ENCODE results near the gene NPEPL1. TPM values are rescaled to one million over a fixed set of nuclear protein-coding genes. Genes with fewer than 3 reads are reported as not detected.

Gene NPEPL1
- total RNA-seq, 2 donors from 2014 or later: 31.4 to 38.2 TPM

DNA sequence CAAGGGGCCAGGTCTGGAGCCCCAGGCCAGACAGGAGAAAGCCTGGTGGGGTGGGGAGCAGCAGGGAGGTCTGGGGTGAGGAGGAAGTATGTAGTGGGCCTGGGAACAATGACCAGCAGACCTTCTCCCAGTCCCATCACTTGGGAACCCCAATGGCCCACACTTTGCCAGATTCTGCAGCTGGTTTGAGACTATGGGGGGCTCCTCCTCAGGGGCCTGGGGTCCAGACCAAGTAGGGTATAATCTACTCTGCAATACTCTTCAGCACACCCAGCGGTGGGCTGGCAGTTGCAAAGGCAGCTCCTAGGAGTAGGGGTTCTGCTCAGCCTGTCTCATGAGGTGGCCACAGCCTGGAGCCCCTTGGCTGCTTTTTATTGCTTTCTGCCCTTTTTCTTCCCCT is 52.8 kb downstream of the NPEPL1 start:
- no peak for TF ChIP-seq POLR2A (IDR thresholded peaks at IDR 0.05)
- TF ChIP-seq, protein P1, sequence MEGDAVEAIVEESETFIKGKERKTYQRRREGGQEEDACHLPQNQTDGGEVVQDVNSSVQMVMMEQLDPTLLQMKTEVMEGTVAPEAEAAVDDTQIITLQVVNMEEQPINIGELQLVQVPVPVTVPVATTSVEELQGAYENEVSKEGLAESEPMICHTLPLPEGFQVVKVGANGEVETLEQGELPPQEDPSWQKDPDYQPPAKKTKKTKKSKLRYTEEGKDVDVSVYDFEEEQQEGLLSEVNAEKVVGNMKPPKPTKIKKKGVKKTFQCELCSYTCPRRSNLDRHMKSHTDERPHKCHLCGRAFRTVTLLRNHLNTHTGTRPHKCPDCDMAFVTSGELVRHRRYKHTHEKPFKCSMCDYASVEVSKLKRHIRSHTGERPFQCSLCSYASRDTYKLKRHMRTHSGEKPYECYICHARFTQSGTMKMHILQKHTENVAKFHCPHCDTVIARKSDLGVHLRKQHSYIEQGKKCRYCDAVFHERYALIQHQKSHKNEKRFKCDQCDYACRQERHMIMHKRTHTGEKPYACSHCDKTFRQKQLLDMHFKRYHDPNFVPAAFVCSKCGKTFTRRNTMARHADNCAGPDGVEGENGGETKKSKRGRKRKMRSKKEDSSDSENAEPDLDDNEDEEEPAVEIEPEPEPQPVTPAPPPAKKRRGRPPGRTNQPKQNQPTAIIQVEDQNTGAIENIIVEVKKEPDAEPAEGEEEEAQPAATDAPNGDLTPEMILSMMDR (IDR thresholded peaks at IDR 0.05): no peak
- ATAC-seq: no peak
- Histone ChIP-seq H3K36me3 (replicated peaks in 1 of 2; ENCODE audit: insufficient read depth in 1 of 2, low read depth in 2 of 2) (no peaks in the 10 kb centered on the region), H3K27ac (no peak overlapping the region), H3K27me3 (no peaks in the 10 kb centered on the region), H3K9me3 (no peaks in the 10 kb centered on the region), H3K4me3 (no peak overlapping the region), H3K4me1 (no peaks in the 10 kb centered on the region)
- 57 to 83% methylated on average over 1 of the region's 1 CpG for WGBS, 2 donors
- DNase-seq: no peak
- intact Hi-C loops (cut with DNase I): no loop called here

DNA sequence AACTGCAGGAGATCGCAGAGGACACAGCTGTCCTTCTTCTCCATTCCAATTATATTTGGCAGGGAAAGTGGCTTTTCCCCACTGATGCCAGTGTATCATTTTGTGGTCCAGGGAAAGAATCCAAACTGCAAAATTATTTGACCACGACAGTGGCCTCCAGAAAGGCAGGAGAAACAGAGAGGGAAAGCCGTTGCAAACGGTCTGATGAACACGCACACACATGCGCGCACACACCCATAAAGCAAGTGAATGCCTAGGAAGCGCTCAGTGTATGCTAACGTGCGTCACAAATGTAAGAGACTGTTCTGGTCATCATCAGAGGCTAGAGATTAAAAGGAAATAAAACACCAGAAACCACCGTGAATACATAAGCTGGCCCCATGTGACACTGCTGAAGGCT is 54.0 kb downstream of the NPEPL1 start:
- Histone ChIP-seq H3K27me3 (no peaks in the 10 kb centered on the region), H3K36me3 (replicated peaks in 1 of 2; ENCODE audit: insufficient read depth in 1 of 2, low read depth in 2 of 2) (no peaks in the 10 kb centered on the region), H3K9me3 (no peaks in the 10 kb centered on the region), H3K27ac (no peak overlapping the region), H3K4me1 (no peaks in the 10 kb centered on the region), H3K4me3 (no peak overlapping the region)
- 61 to 73% methylated on average over 11 of the region's 11 CpGs for WGBS, 2 donors
- TF ChIP-seq POLR2A (IDR thresholded peaks at IDR 0.05): no peak
- TF ChIP-seq, protein P1 (IDR thresholded peaks at IDR 0.05): no peak
- ATAC-seq: no peak
- no peak for DNase-seq
- intact Hi-C loops (cut with DNase I): no loop called here

DNA sequence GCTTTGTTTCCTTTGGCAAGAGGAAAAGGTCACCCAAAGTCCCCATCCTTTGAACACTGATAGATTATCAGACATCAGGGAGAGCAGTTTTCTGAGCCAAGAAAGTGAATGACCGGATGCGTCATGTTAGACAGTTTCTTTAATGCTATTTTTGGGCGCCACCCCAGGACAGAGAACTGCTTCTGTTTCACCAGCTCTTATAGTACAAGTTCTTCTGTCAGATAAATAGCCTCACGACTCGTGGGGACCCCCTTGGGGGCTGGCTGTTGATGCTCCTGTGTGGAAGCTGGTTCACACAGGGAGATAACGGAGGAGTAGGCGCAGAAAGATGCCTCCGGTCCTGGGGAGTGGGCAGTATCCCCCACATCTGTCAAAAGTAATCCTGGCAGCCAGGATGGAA is 54.6 kb downstream of the NPEPL1 start:
- ATAC-seq (no peak), DNase-seq (no peak)
- 57 to 66% methylated on average over 7 to 8 of the region's 8 CpGs for whole genome bisulfite sequencing, 2 donors

DNA sequence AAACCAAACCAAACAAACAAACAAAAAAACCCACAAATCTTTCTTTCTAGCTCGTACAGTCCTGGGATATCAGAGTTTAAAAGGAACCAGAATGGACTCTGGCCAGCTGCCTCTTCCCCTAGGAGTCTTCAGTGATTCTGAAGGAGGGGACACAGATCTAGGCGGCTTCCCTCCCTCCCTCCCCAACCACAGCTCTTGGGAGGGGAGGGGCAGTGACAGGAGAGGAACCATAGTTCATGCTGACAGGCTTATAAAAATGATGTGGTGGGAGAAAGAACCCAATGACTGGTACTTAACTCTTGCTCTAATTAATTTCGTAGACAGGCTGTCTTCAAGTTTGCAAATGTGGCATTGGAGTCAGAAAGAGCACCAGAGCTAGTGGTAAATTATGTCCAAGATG is 56.0 kb downstream of the NPEPL1 start:
- TF ChIP-seq POLR2A (IDR thresholded peaks at IDR 0.05): no peak
- TF ChIP-seq, protein P1 (IDR thresholded peaks at IDR 0.05): no peak
- H3K27me3 ChIP-seq: no peaks in the 10 kb centered on the region
- no peaks in the 10 kb centered on the region for H3K4me1 ChIP-seq
- DNase-seq (no peak), ATAC-seq (no peak)
- no peak overlapping the region for H3K4me3 ChIP-seq
- intact Hi-C loops (cut with DNase I): no loop called here
- no peak overlapping the region for H3K27ac ChIP-seq
- no peaks in the 10 kb centered on the region for H3K9me3 ChIP-seq
- WGBS, 2 donors: 37 to 40% methylated on average over 3 of the region's 3 CpGs
- no peaks in the 10 kb centered on the region for H3K36me3 ChIP-seq (replicated peaks in 1 of 2; ENCODE audit: insufficient read depth in 1 of 2, low read depth in 2 of 2)

More for the DNA sequence above, 54.6 kb downstream of the NPEPL1 start:
- intact Hi-C loops (cut with DNase I): no loop called here
- Histone ChIP-seq H3K9me3 (no peaks in the 10 kb centered on the region), H3K4me3 (no peak overlapping the region), H3K4me1 (no peaks in the 10 kb centered on the region), H3K27me3 (no peaks in the 10 kb centered on the region), H3K36me3 (replicated peaks in 1 of 2; ENCODE audit: insufficient read depth in 1 of 2, low read depth in 2 of 2) (no peaks in the 10 kb centered on the region), H3K27ac (no peak overlapping the region)
- TF ChIP-seq, protein P1 (IDR thresholded peaks at IDR 0.05): no peak
- no peak for TF ChIP-seq POLR2A (IDR thresholded peaks at IDR 0.05)

DNA sequence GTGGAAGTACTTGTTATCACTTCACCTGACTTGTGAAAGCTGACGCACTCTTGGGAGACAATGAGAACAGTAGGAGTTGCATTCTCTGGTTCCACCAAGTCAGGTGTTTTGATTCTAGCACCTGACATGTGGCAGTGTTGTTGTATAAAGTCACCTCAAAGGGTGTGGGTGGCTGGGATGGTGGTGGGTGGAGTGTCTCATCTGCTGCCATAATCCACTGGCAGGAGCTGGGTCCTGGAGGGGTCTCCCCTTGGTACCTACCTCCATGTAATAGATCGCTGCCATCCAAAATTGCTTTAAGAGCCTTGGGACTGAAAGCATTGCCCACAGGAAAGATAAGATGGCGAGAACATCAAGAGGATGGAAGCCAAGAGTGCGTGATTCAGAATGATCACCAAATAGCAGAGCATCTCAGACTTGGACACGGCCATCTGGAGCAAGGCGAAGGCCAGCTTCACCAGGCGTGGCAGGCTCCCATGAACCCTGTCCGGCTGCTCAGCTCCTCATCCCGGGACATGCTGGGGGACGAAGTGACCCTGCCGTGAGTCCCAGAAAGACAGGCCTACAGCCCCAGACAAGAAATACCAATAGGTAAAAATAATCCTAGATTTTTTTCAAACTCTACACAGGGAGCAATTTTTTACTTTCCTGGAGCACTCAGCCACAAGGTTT is 56.6 kb downstream of the NPEPL1 start:
- DNase-seq (no peak), ATAC-seq (no peak)
- Histone ChIP-seq H3K9me3 (no peaks in the 10 kb centered on the region), H3K27me3 (no peaks in the 10 kb centered on the region), H3K4me3 (no peak overlapping the region), H3K27ac (no peak overlapping the region), H3K36me3 (replicated peaks in 1 of 2; ENCODE audit: insufficient read depth in 1 of 2, low read depth in 2 of 2) (no peaks in the 10 kb centered on the region), H3K4me1 (no peaks in the 10 kb centered on the region)
- TF ChIP-seq, protein P1 (IDR thresholded peaks at IDR 0.05): no peak
- no peak for TF ChIP-seq POLR2A (IDR thresholded peaks at IDR 0.05)
- intact Hi-C loops (cut with DNase I): no loop called here
- WGBS, 2 donors: 69 to 72% methylated on average over 11 of the region's 11 CpGs
